ENCODE results near the gene CORO2A. TPM values are rescaled to one million over a fixed set of nuclear protein-coding genes. Genes with fewer than 3 reads are reported as not detected.

The CORO2A gene
- total and polyA plus RNA-seq, 2 of the 13 experiments (the other 11 are each of a cell fraction or from before 2014, with no cell fraction given): 14.4 to 15.3 TPM

DNA sequence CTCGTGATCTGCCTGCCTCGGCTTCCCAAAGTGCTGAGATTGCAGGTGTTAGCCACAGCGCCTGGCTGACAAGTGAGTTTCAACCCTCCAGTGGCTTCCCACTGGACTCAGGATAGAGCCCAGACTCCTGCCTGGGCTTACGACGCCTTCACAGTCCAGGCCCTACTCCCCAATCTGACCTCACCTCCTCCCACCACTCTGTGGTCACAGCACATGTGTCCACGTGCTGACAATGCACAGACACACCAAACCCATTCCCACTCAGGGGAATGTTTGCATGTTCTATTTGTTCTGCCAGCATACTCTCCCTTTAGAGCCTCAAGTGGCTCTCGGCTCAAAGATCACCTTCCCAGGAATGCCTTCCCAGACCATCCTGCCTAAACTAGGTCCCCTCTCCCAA is 42.3 kb downstream of the CORO2A start (continued):
- TF ChIP-seq, protein P1, sequence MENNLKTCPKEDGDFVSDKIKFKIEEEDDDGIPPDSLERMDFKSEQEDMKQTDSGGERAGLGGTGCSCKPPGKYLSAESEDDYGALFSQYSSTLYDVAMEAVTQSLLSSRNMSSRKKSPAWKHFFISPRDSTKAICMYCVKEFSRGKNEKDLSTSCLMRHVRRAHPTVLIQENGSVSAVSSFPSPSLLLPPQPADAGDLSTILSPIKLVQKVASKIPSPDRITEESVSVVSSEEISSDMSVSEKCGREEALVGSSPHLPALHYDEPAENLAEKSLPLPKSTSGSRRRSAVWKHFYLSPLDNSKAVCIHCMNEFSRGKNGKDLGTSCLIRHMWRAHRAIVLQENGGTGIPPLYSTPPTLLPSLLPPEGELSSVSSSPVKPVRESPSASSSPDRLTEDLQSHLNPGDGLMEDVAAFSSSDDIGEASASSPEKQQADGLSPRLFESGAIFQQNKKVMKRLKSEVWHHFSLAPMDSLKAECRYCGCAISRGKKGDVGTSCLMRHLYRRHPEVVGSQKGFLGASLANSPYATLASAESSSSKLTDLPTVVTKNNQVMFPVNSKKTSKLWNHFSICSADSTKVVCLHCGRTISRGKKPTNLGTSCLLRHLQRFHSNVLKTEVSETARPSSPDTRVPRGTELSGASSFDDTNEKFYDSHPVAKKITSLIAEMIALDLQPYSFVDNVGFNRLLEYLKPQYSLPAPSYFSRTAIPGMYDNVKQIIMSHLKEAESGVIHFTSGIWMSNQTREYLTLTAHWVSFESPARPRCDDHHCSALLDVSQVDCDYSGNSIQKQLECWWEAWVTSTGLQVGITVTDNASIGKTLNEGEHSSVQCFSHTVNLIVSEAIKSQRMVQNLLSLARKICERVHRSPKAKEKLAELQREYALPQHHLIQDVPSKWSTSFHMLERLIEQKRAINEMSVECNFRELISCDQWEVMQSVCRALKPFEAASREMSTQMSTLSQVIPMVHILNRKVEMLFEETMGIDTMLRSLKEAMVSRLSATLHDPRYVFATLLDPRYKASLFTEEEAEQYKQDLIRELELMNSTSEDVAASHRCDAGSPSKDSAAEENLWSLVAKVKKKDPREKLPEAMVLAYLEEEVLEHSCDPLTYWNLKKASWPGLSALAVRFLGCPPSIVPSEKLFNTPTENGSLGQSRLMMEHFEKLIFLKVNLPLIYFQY (CRISPR knock-in tag; IDR thresholded peaks at IDR 0.05; ENCODE audit: borderline replicate concordance): no peak
- TF ChIP-seq, protein P2, sequence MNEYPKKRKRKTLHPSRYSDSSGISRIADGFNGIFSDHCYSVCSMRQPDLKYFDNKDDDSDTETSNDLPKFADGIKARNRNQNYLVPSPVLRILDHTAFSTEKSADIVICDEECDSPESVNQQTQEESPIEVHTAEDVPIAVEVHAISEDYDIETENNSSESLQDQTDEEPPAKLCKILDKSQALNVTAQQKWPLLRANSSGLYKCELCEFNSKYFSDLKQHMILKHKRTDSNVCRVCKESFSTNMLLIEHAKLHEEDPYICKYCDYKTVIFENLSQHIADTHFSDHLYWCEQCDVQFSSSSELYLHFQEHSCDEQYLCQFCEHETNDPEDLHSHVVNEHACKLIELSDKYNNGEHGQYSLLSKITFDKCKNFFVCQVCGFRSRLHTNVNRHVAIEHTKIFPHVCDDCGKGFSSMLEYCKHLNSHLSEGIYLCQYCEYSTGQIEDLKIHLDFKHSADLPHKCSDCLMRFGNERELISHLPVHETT (CRISPR knock-in tag; conservative IDR thresholded peaks at IDR 0.05): no peak
- TF ChIP-seq NONO (IDR thresholded peaks at IDR 0.05) (no peak), NONO (CRISPR knock-in tag; conservative IDR thresholded peaks at IDR 0.05) (no peak), ZNF383 (CRISPR knock-in tag; IDR thresholded peaks at IDR 0.05; ENCODE audit: borderline replicate concordance) (no peak), PRPF4 (IDR thresholded peaks at IDR 0.05; ENCODE audit: low read depth, low read length, poor library complexity, severe bottlenecking) (no peak), REXO4 (CRISPR knock-in tag; IDR thresholded peaks at IDR 0.05; ENCODE audit: borderline replicate concordance) (0 out of 2 replicates have a peak, but pooled peaks have one; percentile 38), ZNF547 (CRISPR knock-in tag; IDR thresholded peaks at IDR 0.05) (no peak), ZBTB2 (CRISPR knock-in tag; IDR thresholded peaks at IDR 0.05; ENCODE audit: low read depth) (no peak), ZNF256 (CRISPR knock-in tag; conservative IDR thresholded peaks at IDR 0.05) (no peak; the same call in 1 of the 2 replicates), RBAK (CRISPR knock-in tag; IDR thresholded peaks at IDR 0.05) (no peak), SYNCRIP (IDR thresholded peaks at IDR 0.05; ENCODE audit: insufficient read depth, low read depth, low read length) (no peak), CCAR2 (optimal IDR thresholded peaks at IDR 0.05; ENCODE audit: low read depth, low read length) (no peak), ZNF136 (CRISPR knock-in tag; IDR thresholded peaks at IDR 0.05; ENCODE audit: low read depth) (no peak)
- TF ChIP-seq, protein P3, sequence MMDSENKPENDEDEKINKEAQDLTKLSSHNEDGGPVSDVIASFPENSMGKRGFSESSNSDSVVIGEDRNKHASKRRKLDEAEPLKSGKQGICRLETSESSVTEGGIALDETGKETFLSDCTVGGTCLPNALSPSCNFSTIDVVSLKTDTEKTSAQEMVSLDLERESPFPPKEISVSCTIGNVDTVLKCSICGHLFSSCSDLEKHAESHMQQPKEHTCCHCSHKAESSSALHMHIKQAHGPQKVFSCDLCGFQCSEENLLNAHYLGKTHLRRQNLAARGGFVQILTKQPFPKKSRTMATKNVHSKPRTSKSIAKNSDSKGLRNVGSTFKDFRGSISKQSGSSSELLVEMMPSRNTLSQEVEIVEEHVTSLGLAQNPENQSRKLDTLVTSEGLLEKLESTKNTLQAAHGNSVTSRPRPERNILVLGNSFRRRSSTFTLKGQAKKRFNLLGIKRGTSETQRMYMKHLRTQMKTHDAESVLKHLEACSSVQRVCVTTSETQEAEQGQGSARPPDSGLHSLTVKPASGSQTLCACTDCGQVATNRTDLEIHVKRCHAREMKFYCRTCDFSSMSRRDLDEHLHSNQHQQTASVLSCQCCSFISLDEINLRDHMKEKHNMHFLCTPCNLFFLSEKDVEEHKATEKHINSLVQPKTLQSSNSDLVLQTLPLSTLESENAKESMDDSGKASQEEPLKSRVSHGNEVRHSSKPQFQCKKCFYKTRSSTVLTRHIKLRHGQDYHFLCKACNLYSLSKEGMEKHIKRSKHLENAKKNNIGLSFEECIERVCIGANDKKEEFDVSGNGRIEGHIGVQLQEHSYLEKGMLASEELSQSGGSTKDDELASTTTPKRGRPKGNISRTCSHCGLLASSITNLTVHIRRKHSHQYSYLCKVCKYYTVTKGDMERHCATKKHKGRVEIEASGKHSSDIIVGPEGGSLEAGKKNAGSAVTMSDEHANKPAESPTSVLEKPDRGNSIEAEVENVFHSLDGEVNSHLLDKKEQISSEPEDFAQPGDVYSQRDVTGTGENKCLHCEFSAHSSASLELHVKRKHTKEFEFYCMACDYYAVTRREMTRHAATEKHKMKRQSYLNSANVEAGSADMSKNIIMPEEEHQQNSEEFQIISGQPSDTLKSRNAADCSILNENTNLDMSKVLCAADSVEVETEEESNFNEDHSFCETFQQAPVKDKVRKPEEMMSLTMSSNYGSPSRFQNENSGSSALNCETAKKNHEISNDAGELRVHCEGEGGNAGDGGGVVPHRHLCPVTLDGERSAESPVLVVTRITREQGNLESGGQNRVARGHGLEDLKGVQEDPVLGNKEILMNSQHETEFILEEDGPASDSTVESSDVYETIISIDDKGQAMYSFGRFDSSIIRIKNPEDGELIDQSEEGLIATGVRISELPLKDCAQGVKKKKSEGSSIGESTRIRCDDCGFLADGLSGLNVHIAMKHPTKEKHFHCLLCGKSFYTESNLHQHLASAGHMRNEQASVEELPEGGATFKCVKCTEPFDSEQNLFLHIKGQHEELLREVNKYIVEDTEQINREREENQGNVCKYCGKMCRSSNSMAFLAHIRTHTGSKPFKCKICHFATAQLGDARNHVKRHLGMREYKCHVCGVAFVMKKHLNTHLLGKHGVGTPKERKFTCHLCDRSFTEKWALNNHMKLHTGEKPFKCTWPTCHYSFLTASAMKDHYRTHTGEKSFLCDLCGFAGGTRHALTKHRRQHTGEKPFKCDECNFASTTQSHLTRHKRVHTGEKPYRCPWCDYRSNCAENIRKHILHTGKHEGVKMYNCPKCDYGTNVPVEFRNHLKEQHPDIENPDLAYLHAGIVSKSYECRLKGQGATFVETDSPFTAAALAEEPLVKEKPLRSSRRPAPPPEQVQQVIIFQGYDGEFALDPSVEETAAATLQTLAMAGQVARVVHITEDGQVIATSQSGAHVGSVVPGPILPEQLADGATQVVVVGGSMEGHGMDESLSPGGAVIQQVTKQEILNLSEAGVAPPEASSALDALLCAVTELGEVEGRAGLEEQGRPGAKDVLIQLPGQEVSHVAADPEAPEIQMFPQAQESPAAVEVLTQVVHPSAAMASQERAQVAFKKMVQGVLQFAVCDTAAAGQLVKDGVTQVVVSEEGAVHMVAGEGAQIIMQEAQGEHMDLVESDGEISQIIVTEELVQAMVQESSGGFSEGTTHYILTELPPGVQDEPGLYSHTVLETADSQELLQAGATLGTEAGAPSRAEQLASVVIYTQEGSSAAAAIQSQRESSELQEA (CRISPR knock-in tag; IDR thresholded peaks at IDR 0.05; ENCODE audit: not compliant biosample characterization): no peak

Data from HepG2 (cell line).